ENCODE data around the gene IL4R. TPM values are rescaled to one million over a fixed set of nuclear protein-coding genes. Genes with fewer than 3 reads are reported as not detected.

IL4R gene
- total RNA-seq, 1 experiment from 2014 or later: 25.1 TPM

DNA sequence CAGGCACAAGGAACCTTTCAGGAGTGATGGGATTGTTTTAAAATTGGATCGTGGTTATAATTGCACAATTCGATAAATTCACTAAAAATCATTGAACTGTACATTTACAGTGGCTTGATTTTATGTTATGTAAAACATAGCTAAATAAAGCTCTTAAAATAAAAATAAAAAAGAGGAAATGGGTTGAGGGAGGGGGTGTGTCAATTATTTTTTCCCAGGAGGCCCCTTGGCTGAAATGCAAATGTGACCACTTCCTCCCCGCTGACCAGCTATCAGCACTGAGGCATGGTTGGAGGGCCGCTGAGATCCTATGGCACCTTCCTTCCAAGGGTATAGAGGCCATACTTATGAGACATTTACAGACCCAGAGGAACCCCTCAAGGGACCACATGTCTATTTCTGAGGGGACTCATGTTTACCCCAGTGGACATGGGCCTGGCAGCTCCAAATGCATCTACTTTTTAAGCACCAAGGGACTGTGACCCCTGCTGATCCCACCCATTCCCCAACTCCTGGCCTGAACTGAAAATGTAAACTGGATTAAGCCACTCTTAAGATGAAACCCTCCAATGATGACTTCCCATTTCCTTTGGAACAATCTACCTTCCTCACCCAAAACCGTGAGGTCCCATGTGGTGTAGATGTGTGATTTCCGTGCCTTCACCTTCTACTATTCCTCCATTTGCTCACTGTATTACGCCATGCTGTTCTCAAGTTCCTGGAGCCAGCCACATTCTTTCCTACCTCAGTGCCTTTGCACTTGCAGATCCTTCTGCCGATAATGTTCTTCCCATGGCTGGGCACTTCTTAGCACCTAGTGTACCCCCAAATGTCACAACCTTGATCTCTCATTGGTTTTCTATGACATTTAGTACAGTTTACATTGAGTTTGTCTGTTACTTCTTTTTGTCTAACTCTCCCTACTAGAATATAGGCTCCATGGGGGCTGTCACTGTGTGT is 85.4 kb downstream of the IL4R start:
- no peak overlapping the region for H3K27ac ChIP-seq (ENCODE audit: low read length)
- no TSS peak for BruUV-seq (replicated peaks)
- H3K4me1 ChIP-seq (ENCODE audit: insufficient read depth, low read length): no peaks in the 10 kb centered on the region; the same call in 1 of the 2 replicates
- POLR2A ChIA-PET (ENCODE audit: unreplicated experiment): no interaction called here
- H3F3A ChIP-seq (ENCODE audit: low read length, unreplicated experiment): no peaks in the 10 kb centered on the region
- CTCF ChIA-PET: no interaction called here
- no peak overlapping the region for H3K4me2 ChIP-seq (ENCODE audit: low read length)
- DNase-seq (no peak), ATAC-seq (no peak)
- H3K9me3 ChIP-seq (ENCODE audit: low read length): no peaks in the 10 kb centered on the region
- TF ChIP-seq, protein P1, sequence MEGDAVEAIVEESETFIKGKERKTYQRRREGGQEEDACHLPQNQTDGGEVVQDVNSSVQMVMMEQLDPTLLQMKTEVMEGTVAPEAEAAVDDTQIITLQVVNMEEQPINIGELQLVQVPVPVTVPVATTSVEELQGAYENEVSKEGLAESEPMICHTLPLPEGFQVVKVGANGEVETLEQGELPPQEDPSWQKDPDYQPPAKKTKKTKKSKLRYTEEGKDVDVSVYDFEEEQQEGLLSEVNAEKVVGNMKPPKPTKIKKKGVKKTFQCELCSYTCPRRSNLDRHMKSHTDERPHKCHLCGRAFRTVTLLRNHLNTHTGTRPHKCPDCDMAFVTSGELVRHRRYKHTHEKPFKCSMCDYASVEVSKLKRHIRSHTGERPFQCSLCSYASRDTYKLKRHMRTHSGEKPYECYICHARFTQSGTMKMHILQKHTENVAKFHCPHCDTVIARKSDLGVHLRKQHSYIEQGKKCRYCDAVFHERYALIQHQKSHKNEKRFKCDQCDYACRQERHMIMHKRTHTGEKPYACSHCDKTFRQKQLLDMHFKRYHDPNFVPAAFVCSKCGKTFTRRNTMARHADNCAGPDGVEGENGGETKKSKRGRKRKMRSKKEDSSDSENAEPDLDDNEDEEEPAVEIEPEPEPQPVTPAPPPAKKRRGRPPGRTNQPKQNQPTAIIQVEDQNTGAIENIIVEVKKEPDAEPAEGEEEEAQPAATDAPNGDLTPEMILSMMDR (conservative IDR thresholded peaks at IDR 0.05; ENCODE audit: low read depth, low read length): no peak
- no peak for TF ChIP-seq EZH2phosphoT487 (IDR thresholded peaks at IDR 0.05; ENCODE audit: borderline replicate concordance, low read length)
- no peak for TF ChIP-seq EZH2 (IDR thresholded peaks at IDR 0.05; ENCODE audit: low read length, unreplicated experiment)
- H4K20me1 ChIP-seq (ENCODE audit: low read length): no peaks in the 10 kb centered on the region
- no peak overlapping the region for H3K4me3 ChIP-seq (ENCODE audit: low read length)
- H3K27me3 ChIP-seq (ENCODE audit: low read length): no peaks in the 10 kb centered on the region; the same call in 1 of the 2 replicates
- no peaks in the 10 kb centered on the region for H3K79me2 ChIP-seq (ENCODE audit: low read length)
- H2AFZ ChIP-seq (ENCODE audit: low read length): no peak overlapping the region
- H3K9me2 ChIP-seq (replicated peaks; ENCODE audit: low read length): no peaks in the 10 kb centered on the region
- no peak overlapping the region for H3K9ac ChIP-seq (ENCODE audit: low read length)
- intact Hi-C loops (cut with micrococcal nuclease): no loop called here
- H3K36me3 ChIP-seq (ENCODE audit: low read depth, low read length): no peaks in the 10 kb centered on the region

DNA sequence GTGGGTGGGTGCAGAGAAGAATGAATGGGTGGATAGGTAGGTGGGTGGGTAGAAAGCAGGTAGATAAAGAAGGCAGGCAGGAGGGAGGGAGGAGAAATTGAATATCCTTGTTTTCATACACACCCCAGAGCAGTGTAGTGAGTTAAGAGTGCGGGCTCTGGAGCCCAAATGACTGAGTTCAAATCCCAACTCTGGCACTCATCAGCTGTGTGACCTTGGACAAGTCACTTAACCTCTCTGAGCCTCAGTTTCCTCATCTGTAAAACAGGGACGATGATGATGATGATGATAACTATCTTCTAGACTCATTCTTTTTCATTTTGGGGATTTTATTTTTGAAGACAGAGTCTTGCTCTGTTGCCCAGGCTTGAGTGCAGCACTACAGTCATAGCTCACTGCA is 86.2 kb downstream of the IL4R start:
- Histone ChIP-seq H3K9ac (ENCODE audit: low read length) (no peak overlapping the region), H3K9me3 (ENCODE audit: low read length) (no peaks in the 10 kb centered on the region), H3K79me2 (ENCODE audit: low read length) (no peaks in the 10 kb centered on the region), H3K4me1 (ENCODE audit: insufficient read depth, low read length) (no peaks in the 10 kb centered on the region; the same call in 1 of the 2 replicates), H4K20me1 (ENCODE audit: low read length) (no peaks in the 10 kb centered on the region), H3K4me3 (ENCODE audit: low read length) (no peak overlapping the region), H3F3A (ENCODE audit: low read length, unreplicated experiment) (no peaks in the 10 kb centered on the region), H3K27me3 (ENCODE audit: low read length) (no peaks in the 10 kb centered on the region), H3K27ac (ENCODE audit: low read length) (no peak overlapping the region), H3K36me3 (ENCODE audit: low read depth, low read length) (no peaks in the 10 kb centered on the region), H3K9me2 (replicated peaks; ENCODE audit: low read length) (no peaks in the 10 kb centered on the region), H3K4me2 (ENCODE audit: low read length) (no peak overlapping the region), H2AFZ (ENCODE audit: low read length) (no peak overlapping the region)
- TF ChIP-seq, protein P1 (conservative IDR thresholded peaks at IDR 0.05; ENCODE audit: low read depth, low read length): no peak
- TF ChIP-seq EZH2phosphoT487 (IDR thresholded peaks at IDR 0.05; ENCODE audit: borderline replicate concordance, low read length) (no peak), EZH2 (IDR thresholded peaks at IDR 0.05; ENCODE audit: low read length, unreplicated experiment) (no peak)
- POLR2A ChIA-PET (ENCODE audit: unreplicated experiment): no interaction called here
- CTCF ChIA-PET: no interaction called here
- DNase-seq (no peak), ATAC-seq (no peak)
- intact Hi-C loops (cut with micrococcal nuclease): no loop called here
- BruUV-seq (replicated peaks): no TSS peak

All from PC-3 (cell line).